D721Med (cell line): Measurements from ENCODE around the gene YWHAG.
"Not testable (repeated sequence)": the region's sequence is repeated elsewhere in the genome, so short reads cannot be mapped to it uniquely, and the experiment has no call there.

Experiments
- DNase-seq: peaks from one replicate; pipeline ENCODE4 v3.0.0; 2011; ENCODE audit warnings: low spot score; ENCODE audit not compliant: insufficient read length
- FAIRE-seq: peaks from 2 replicates; lab custom pipeline; 2011; peaks lifted over from hg19 to GRCh38; lab: Jason Lieb, UNC
- TF ChIP-seq, protein P1 (sequence below): IDR thresholded peaks from 2 replicates; pipeline ENCODE4 v1.5.1; 2012; ENCODE audit warnings: mild to moderate bottlenecking, control low read depth; ENCODE audit not compliant: insufficient read depth; ENCODE audit errors: missing control alignments

Gene YWHAG

DNA sequence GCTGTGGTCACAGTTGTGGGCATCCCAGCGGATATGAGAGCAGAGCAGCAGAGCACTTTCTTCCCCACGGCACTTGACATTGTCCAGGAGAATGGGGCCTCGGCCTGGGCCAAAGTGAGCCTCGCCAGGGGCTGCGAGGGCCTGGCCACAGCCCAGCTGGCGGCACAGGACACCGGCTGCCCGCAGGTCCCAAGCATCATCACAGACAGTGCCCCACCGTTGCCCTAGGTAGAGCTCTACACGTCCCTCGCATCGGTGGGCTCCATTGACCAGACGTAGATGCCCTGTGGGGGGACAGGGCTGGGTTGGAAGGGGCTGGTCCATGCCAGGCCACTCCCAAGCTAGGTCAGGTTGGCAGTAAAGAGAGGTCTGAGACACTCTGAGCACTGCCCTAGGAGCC, 31.3 kb upstream of the YWHAG start:
- no peak for FAIRE-seq
- DNase-seq, result no peak
- TF ChIP-seq, protein P1, sequence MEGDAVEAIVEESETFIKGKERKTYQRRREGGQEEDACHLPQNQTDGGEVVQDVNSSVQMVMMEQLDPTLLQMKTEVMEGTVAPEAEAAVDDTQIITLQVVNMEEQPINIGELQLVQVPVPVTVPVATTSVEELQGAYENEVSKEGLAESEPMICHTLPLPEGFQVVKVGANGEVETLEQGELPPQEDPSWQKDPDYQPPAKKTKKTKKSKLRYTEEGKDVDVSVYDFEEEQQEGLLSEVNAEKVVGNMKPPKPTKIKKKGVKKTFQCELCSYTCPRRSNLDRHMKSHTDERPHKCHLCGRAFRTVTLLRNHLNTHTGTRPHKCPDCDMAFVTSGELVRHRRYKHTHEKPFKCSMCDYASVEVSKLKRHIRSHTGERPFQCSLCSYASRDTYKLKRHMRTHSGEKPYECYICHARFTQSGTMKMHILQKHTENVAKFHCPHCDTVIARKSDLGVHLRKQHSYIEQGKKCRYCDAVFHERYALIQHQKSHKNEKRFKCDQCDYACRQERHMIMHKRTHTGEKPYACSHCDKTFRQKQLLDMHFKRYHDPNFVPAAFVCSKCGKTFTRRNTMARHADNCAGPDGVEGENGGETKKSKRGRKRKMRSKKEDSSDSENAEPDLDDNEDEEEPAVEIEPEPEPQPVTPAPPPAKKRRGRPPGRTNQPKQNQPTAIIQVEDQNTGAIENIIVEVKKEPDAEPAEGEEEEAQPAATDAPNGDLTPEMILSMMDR, result no peak

DNA sequence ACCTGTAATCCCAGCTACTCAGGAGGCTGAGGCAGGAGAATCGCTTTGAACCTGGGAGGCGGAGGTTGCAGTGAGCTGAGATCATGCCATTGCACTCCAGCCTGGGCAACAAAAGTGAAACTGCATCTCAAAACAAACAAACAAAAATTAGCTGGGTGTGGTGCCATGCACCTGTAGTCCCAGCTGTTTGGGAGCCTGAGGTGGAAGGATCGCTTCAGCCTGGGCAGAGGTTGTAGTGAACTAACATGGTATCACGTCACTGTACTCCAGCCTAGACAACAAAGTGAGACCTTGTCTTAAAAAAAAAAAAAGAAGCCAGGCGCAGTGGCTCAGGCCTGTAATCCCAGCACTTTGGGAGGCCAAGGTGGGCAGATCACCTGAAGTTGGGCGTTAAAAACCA, 29.0 kb upstream of the YWHAG start:
- DNase-seq, FAIRE-seq: not testable (repeated sequence)

DNA sequence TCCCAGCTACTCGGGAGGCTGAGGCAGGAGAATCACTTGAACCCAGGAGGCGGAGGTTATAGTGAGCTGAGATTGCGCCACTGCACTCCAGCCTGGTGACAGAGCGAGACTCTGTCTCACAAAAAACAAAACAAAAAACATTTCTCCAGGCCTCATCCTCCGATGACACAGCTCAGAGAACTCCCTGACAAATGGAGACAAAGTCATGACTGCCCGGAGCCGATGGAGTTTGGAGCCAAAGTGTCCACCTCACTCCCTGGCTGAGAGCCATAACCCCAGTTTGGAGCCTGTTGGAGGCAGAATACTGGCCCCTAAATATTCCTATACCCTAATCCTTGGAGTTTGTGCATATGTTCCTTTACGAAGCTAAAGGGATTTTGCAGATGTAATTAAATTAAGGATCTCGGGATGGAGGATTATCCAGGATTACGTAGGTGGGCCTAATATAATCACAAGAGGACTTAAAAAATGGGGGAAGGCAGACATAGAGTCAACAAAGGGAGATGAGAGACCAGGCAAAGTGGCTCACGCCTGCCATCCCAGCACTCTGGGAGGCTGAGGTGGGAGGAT, 28.0 kb upstream of the YWHAG start:
- peak; percentile 77 for DNase-seq
- peak; percentile 35 for FAIRE-seq

DNA sequence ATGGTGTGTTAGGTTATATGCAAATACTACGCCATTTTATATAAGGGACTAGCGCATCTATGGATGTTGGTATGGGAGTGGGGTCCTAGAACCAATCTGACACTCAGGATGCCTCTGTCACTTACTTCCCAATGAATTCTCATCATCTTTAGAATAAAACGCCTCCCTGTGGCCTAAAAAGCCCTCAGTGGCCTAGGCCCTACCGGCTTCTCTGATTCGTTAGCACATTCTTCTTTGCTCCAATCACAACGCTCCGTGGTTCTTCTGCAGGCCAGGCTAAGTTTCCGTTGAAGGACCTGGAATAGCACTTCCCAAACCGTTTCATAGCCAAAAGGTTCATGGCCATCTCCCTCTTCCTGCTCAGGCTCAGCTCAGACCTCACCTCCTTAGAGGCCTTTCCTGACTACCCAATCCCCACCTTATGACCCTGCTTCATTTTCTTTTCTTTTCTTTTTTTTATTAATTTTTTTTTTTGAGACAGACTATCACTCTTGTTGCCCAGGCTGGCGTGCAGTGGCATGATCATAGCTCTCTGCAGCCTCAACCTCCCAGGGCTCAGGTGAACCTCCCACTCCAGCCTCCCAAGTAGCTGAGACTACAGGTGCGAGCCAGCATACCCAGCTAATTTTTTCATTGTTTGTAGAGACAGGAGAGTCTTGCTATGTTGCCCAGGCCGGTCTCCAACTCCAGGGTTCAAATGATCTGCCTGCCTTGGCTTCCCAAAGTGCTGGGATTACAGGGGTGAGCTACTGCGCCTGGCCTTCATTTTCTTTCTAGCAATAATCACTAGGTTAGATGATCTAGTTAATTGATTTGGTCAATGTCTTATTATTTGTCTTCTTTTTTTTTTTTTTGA, 24.5 kb upstream of the YWHAG start:
- TF ChIP-seq, protein P1, result no peak
- DNase-seq (no peak), FAIRE-seq (no peak)

More for the DNA sequence above, 28.0 kb upstream of the YWHAG start:
- TF ChIP-seq, protein P1, result no peak

DNA sequence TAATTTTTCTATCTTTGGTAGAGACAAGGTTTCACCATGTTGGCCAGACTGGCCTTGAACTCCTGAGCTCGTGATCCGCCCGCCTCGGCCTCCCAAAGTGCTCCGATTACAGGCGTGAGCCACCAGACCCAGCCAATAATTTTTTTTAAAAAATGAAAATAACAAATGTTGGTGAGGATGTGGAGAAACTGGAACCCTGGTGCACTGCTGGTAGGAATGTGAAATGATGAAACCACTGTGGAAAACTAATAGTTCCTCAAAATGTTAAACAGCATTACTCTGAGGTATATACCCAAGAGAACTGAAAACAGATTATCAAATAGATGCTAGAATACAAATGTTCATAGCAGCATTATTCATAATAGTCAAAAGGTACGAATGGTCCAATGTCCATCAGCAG, 23.0 kb upstream of the YWHAG start:
- TF ChIP-seq, protein P1, result no peak
- DNase-seq (no peak), FAIRE-seq (no peak)

DNA sequence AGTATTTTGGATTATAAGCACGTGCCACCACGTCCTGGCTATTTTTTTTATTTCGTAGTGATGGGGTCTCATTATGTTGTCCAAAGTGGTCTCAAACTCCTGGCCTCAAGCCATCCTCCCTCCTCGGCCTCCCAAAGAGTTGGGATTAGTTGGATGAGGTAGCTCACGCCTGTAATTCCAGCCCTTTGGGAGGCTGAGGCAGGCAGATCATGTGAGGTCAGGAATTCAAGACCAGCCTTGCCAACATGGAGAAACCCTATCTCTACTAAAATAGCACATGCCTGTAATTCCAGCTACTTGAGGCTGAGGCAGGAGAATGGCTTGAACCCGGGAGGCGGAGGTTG, 21.8 kb upstream of the YWHAG start:
- TF ChIP-seq, protein P1, result no peak
- DNase-seq (no peak), FAIRE-seq (no peak)

DNA sequence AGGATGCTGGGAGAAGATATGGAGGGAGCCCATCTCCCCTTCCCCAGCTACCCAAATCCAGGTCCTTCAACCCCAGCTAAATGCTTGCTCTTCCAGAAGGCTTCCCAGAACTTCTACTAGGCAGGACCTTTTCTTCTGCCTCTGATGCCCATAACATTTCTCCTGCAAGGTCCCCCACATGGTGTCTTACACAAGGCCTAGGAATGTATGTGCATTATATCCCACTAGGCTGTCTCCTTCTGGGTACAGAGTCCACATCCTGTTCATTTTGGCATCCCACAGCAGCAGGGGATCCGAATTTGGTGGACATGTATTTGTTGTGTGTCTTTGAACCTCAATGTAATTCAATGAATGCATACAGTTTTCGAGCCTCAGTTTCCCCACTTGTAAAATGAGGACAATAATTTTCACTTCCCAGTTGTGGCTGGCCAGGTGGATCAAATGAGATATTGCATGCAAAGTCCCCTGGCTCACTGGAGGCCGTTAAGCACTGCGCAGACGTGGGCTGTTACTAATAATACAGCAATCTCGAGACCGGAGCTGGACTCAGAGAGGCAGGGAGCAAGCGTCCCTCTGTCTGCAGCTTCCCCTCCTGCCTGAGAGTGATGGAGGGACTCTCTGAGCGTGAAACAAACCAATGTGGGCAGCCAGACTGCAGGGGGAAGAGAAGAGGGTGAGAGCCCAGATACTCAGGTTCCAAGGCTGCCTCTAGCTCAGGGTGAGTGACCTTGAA, 18.6 kb upstream of the YWHAG start:
- no peak for FAIRE-seq
- DNase-seq, result no peak
- TF ChIP-seq, protein P1, result no peak
